DND-41 (cell line): ENCODE measurements around the gene PRODH2.

ENCODE experiments used
- ATAC-seq: fragments of 200-7000 bp; cut with Tn5 transposase; 3 replicates; pipeline ENCODE4 v1.9.1; 2021; ENCODE audit warnings: low read depth; ENCODE audit not compliant: insufficient read depth
- DNase-seq: peaks from one replicate; pipeline ENCODE4 v3.0.0-alpha.2; 2020
- H2AFZ ChIP-seq: 2 replicates; pipeline ENCODE4 v1.6.0; 2012; ENCODE audit warnings: low read depth, low read length
- H3K27ac ChIP-seq: 2 replicates; pipeline ENCODE4 v1.5.1; 2012; ENCODE audit warnings: low read length, inconsistent platforms
- H3K27me3 ChIP-seq: fragments of 200-600 bp; sonication (generic); 2 replicates; pipeline ENCODE4 v1.6.0; 2012; ENCODE audit warnings: low read length, mild to moderate bottlenecking, inconsistent platforms; ENCODE audit not compliant: insufficient read depth, poor library complexity
- H3K36me3 ChIP-seq: 2 replicates; pipeline ENCODE4 v1.5.1; 2012; ENCODE audit warnings: low read length, inconsistent platforms; ENCODE audit not compliant: insufficient read depth
- H3K4me1 ChIP-seq: 2 replicates; pipeline ENCODE4 v1.5.1; 2012; ENCODE audit warnings: mild to moderate bottlenecking, low read length; ENCODE audit not compliant: insufficient read depth
- H3K4me2 ChIP-seq: 2 replicates; pipeline ENCODE4 v1.6.0; 2012; ENCODE audit warnings: mild to moderate bottlenecking, moderate library complexity, low read length, inconsistent platforms; ENCODE audit not compliant: insufficient read depth
- H3K4me3 ChIP-seq, 2 experiments: fragments of 200-600 bp in 1 of 2; shearing (Covaris generic) in 1 of 2; 2 replicates each; pipeline ENCODE4 v1.5.1; 2012 to 2016; ENCODE audit warnings: inconsistent platforms in 2 of 2, low read length in 2 of 2, mild to moderate bottlenecking in 2 of 2, low read depth in 1 of 2, moderate library complexity in 1 of 2
- H3K79me2 ChIP-seq: 2 replicates; pipeline ENCODE4 v1.6.0; 2012; ENCODE audit warnings: low read length, inconsistent platforms; ENCODE audit not compliant: insufficient read depth
- H3K9ac ChIP-seq: 2 replicates; pipeline ENCODE4 v1.6.0; 2012; ENCODE audit warnings: low read depth, mild to moderate bottlenecking, inconsistent platforms, low read length, moderate library complexity
- H3K9me3 ChIP-seq: 2 replicates; pipeline ENCODE4 v1.5.1; 2012; ENCODE audit warnings: low read length, moderate library complexity, mild to moderate bottlenecking, inconsistent platforms; ENCODE audit not compliant: insufficient read depth, severe bottlenecking
- H4K20me1 ChIP-seq: 2 replicates; pipeline ENCODE4 v1.6.0; 2012; ENCODE audit warnings: low read length; ENCODE audit not compliant: insufficient read depth
- CTCF ChIP-seq: IDR thresholded peaks from 2 replicates; pipeline ENCODE4 v1.5.1; 2012; ENCODE audit warnings: borderline replicate concordance, low read length, moderate library complexity, mild to moderate bottlenecking; ENCODE audit not compliant: poor library complexity, severe bottlenecking; ENCODE audit errors: extremely low read depth
- EZH2 ChIP-seq: IDR thresholded peaks from 3 replicates; pipeline ENCODE4 v1.6.1; 2012; ENCODE audit warnings: borderline replicate concordance, low read depth, mild to moderate bottlenecking, moderate library complexity, low read length, inconsistent platforms; ENCODE audit not compliant: severe bottlenecking

Gene PRODH2

DNA sequence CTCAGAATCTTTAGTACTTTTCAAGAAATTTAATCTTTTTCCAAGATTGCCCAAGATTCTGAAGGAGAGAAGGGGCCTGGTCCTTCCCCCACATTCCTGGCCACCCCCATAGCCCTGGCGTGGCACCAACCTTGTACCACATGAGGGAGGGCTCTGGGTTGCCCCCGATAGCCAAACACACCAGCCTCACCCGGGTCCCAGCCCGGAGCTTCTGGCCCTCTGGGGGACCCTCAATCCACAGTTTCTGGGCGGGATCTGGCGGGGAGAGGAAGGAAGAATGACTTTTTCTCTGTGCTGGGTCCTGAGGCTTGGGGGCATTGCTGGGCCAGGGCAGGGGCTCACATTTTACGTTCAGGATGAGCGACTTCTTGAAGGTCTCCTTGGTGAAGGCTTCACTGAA lies 35.3 kb upstream of the PRODH2 start:
- Histone ChIP-seq H3K4me3 (no peak overlapping the region), H3K4me1 (no peaks in the 10 kb centered on the region), H4K20me1 (no peaks in the 10 kb centered on the region; the same call in 1 of the 2 replicates), H2AFZ (no peak overlapping the region), H3K9ac (no peak overlapping the region), H3K36me3 (no peaks in the 10 kb centered on the region), H3K79me2 (no peaks in the 10 kb centered on the region), H3K27me3 (no peaks in the 10 kb centered on the region), H3K27ac (no peak overlapping the region), H3K4me2 (no peak overlapping the region), H3K9me3 (no peaks in the 10 kb centered on the region)
- no peak for TF ChIP-seq CTCF
- TF ChIP-seq EZH2 = no peak
- DNase-seq = no peak
- ATAC-seq = no peak

DNA sequence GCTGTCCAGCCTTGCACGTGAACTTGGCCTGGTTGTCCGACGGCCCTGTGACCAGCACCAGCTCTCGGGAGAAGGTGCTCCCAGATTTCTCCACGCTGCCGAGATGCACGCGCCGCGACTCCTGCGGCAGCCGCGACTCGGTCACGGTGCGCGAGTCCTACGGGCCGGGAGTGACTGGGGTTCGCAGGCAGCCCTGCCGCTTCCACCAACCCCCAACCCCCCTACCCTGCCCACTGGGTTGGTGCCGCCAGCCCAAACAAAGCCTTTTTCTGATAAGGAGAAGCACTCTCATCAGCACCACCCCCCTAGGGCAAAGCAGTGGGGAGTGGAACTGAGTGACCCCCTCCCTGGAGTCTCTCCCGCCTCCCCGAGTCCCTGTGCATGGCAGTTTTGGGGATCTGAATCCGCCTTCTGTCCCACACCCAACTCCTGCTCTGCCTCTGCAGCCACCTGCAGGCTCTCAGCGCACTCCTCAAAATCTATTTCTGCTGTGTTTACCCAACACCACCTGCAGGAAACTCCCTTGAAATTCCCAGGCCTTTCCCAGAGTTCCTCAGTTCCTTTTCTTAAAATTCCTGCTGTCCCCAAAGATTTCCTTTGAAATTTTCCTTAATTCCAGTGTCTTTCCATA lies 33.5 kb upstream of the PRODH2 start:
- Histone ChIP-seq H3K4me3 (no peak overlapping the region), H3K27ac (no peak overlapping the region), H3K9ac (no peak overlapping the region), H3K79me2 (no peaks in the 10 kb centered on the region), H2AFZ (no peak overlapping the region), H3K9me3 (no peaks in the 10 kb centered on the region), H4K20me1 (no peaks in the 10 kb centered on the region; the same call in 1 of the 2 replicates), H3K4me1 (no peaks in the 10 kb centered on the region), H3K36me3 (no peaks in the 10 kb centered on the region), H3K27me3 (no peaks in the 10 kb centered on the region), H3K4me2 (no peak overlapping the region)
- no peak for DNase-seq
- no peak for ATAC-seq
- no peak for TF ChIP-seq CTCF
- TF ChIP-seq EZH2 = no peak

DNA sequence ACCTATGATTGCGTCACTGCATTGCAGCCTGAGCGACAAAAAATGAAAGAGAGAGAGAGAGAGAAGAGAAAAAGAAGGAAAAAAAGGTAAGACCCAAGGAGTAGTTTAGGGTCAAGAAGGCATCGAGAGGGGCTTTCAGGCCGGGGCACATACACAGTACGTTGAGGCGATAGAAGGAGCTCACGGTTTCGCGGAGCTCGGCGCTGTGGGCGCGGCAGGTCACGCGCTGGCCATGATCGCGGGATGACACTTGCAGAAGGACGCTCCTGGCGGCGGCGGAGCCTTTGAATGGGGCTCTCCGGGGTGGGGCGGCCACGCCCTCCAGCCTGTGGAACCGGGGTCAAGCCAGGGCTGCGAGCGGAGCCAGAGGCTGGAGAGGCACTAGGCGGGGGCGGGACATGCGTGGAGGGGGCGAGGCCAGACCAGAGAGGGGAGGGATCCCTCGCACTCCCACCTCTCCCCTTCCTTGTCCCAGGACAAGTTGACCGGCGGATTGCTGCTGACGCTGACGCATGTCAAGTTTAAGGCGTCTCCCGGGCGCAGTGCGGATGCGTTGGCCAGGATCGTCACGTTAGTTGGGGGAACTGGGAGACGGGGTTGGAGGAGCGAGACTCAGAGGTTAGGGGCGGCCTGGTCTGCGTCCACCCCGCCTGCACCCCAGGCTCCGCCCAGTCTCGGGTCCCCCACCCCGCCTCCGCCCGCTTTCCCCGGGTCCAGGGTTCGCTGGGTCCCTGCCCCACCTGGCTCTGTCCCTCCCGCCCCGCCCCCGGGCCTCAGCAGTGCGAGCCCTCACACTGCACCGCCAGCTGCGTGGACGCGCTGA lies 32.8 kb upstream of the PRODH2 start:
- no peaks in the 10 kb centered on the region for H3K79me2 ChIP-seq
- DNase-seq (no peak), ATAC-seq (no peak)
- no peak overlapping the region for H3K4me2 ChIP-seq
- H3K9ac ChIP-seq = no peak overlapping the region
- no peaks in the 10 kb centered on the region for H3K36me3 ChIP-seq
- no peaks in the 10 kb centered on the region for H3K4me1 ChIP-seq
- no peaks in the 10 kb centered on the region for H3K9me3 ChIP-seq
- no peak overlapping the region for H3K4me3 ChIP-seq
- H3K27ac ChIP-seq = no peak overlapping the region
- TF ChIP-seq CTCF (no peak), EZH2 (no peak)
- H2AFZ ChIP-seq = no peak overlapping the region
- no peaks in the 10 kb centered on the region for H4K20me1 ChIP-seq
- no peaks in the 10 kb centered on the region for H3K27me3 ChIP-seq
